WTC11 (cell line): ENCODE data around the gene PARVG. TPM values are rescaled to one million over a fixed set of nuclear protein-coding genes. Genes with fewer than 3 reads are reported as not detected.

Experiments used
- ATAC-seq: fragments of 200-7000 bp; cut with Tn5 transposase; 2 replicates; pipeline ENCODE4 v1.10.0; 2021; ENCODE audit warnings: mild to moderate bottlenecking, moderate library complexity
- CTCF ChIA-PET: fragments of 300-600 bp; sonication (Branson Sonifier 250); formaldehyde crosslinking; loops from one replicate; lab custom pipeline; 2021; ENCODE audit warnings: antibody characterized with exemption; lab: Charles Lee
- POLR2A ChIA-PET: fragments of 350-600 bp; sonication (Branson Sonifier 250); formaldehyde crosslinking; loops from one replicate; lab custom pipeline; 2021; ENCODE audit warnings: antibody characterized with exemption; lab: Charles Lee
- DNase-seq: peaks from one replicate; pipeline ENCODE4 v3.0.0; 2021; ENCODE audit warnings: low spot score
- H3K27ac Mint-ChIP-seq: 2 replicates; pipeline ENCODE4 v1.8.0; 2021; ENCODE audit warnings: mixed read lengths
- H3K27me3 Mint-ChIP-seq: 2 replicates; pipeline ENCODE4 v1.8.0; 2021; ENCODE audit warnings: low read depth, mild to moderate bottlenecking, moderate library complexity, mixed read lengths
- H3K36me3 Mint-ChIP-seq: 2 replicates; pipeline ENCODE4 v1.8.0; 2021; ENCODE audit warnings: mixed read lengths
- H3K4me1 Mint-ChIP-seq: 2 replicates; pipeline ENCODE4 v1.8.0; 2022; ENCODE audit warnings: mixed read lengths
- H3K4me3 Mint-ChIP-seq: 2 replicates; pipeline ENCODE4 v1.8.0; 2021; ENCODE audit warnings: mild to moderate bottlenecking, moderate library complexity, mixed read lengths
- H3K9me3 Mint-ChIP-seq: 2 replicates; pipeline ENCODE4 v1.8.0; 2021; ENCODE audit warnings: mixed read lengths
- ATF6 ChIP-seq: sonication (generic); formaldehyde crosslinking; IDR thresholded peaks from 2 replicates; pipeline ENCODE4 v1.8.1; 2023; ENCODE audit warnings: mild to moderate bottlenecking, missing genetic modification reagents
- CDX4 ChIP-seq: fragments of 250-450 bp; sonication (Bioruptor Pico); IDR thresholded peaks from 2 replicates; pipeline ENCODE4 v1.9.0; 2021; ENCODE audit warnings: moderate library complexity, mild to moderate bottlenecking, inconsistent platforms, borderline replicate concordance
- CREB1 ChIP-seq: sonication (generic); formaldehyde crosslinking; IDR thresholded peaks from 2 replicates; pipeline ENCODE4 v1.8.0; 2023; ENCODE audit warnings: mild to moderate bottlenecking, missing genetic modification reagents
- E2F1 ChIP-seq: sonication (generic); formaldehyde crosslinking; IDR thresholded peaks from 2 replicates; pipeline ENCODE4 v1.8.0; 2022; ENCODE audit warnings: mild to moderate bottlenecking, missing genetic modification reagents
- E2F5 ChIP-seq: sonication (generic); formaldehyde crosslinking; IDR thresholded peaks from 2 replicates; pipeline ENCODE4 v1.8.1; 2022; ENCODE audit warnings: mild to moderate bottlenecking, moderate library complexity, missing genetic modification reagents
- ELF4 ChIP-seq: sonication (generic); formaldehyde crosslinking; IDR thresholded peaks from 2 replicates; pipeline ENCODE4 v1.8.1; 2022; ENCODE audit warnings: low read depth, mild to moderate bottlenecking, moderate library complexity, missing genetic modification reagents
- IRF1 ChIP-seq: sonication (generic); formaldehyde crosslinking; IDR thresholded peaks from 2 replicates; pipeline ENCODE4 v1.8.0; 2023; ENCODE audit warnings: missing genetic modification reagents
- MLX ChIP-seq: sonication (generic); formaldehyde crosslinking; IDR thresholded peaks from 2 replicates; pipeline ENCODE4 v1.8.1; 2023; ENCODE audit warnings: mild to moderate bottlenecking, missing genetic modification reagents, moderate library complexity
- MYBL2 ChIP-seq: sonication (generic); formaldehyde crosslinking; IDR thresholded peaks from 2 replicates; pipeline ENCODE4 v1.8.1; 2023; ENCODE audit warnings: mild to moderate bottlenecking, moderate library complexity, missing genetic modification reagents
- NFATC4 ChIP-seq: fragments of 250-450 bp; sonication (Bioruptor Pico); IDR thresholded peaks from 2 replicates; pipeline ENCODE4 v1.9.0; 2021; ENCODE audit warnings: mild to moderate bottlenecking
- NR2C2 ChIP-seq: sonication (generic); formaldehyde crosslinking; IDR thresholded peaks from 2 replicates; pipeline ENCODE4 v1.8.0; 2022; ENCODE audit warnings: mild to moderate bottlenecking, missing genetic modification reagents
- RELA ChIP-seq: sonication (generic); formaldehyde crosslinking; IDR thresholded peaks from 2 replicates; pipeline ENCODE4 v1.8.1; 2022; ENCODE audit warnings: missing genetic modification reagents, mild to moderate bottlenecking, borderline replicate concordance
- RORB ChIP-seq: fragments of 250-450 bp; sonication (Bioruptor Pico); IDR thresholded peaks from 2 replicates; pipeline ENCODE4 v1.9.0; 2021; ENCODE audit warnings: mild to moderate bottlenecking
- SMAD4 ChIP-seq: sonication (generic); formaldehyde crosslinking; IDR thresholded peaks from 2 replicates; pipeline ENCODE4 v1.8.0; 2022; ENCODE audit warnings: mild to moderate bottlenecking, missing genetic modification reagents
- STAT6 ChIP-seq: sonication (generic); formaldehyde crosslinking; conservative IDR thresholded peaks from 2 replicates; pipeline ENCODE4 v1.8.1; 2023; ENCODE audit warnings: mild to moderate bottlenecking, low read depth, missing genetic modification reagents, moderate library complexity
- ZMAT4 ChIP-seq: fragments of 250-450 bp; sonication (Bioruptor Pico); IDR thresholded peaks from 2 replicates; pipeline ENCODE4 v1.9.0; 2021; ENCODE audit warnings: mild to moderate bottlenecking
- ZNF121 ChIP-seq: sonication (generic); formaldehyde crosslinking; IDR thresholded peaks from 2 replicates; pipeline ENCODE4 v1.8.0; 2023; ENCODE audit warnings: missing genetic modification reagents
- ZNF219 ChIP-seq: sonication (generic); formaldehyde crosslinking; IDR thresholded peaks from 2 replicates; pipeline ENCODE4 v1.8.0; 2023; ENCODE audit warnings: missing genetic modification reagents, mild to moderate bottlenecking, borderline replicate concordance
- ZNF281 ChIP-seq: sonication (generic); formaldehyde crosslinking; IDR thresholded peaks from 2 replicates; pipeline ENCODE4 v1.8.0; 2023; ENCODE audit warnings: mild to moderate bottlenecking, missing genetic modification reagents
- ZNF423 ChIP-seq: fragments of 250-450 bp; sonication (Bioruptor Pico); IDR thresholded peaks from 2 replicates; pipeline ENCODE4 v2.1.2; 2022; ENCODE audit warnings: mild to moderate bottlenecking, moderate library complexity
- ZNF512 ChIP-seq: sonication (generic); formaldehyde crosslinking; IDR thresholded peaks from 2 replicates; pipeline ENCODE4 v1.8.1; 2022; ENCODE audit warnings: missing genetic modification reagents, borderline replicate concordance
- ZNF671 ChIP-seq: fragments of 250-450 bp; sonication (Bioruptor Pico); IDR thresholded peaks from 2 replicates; pipeline ENCODE4 v1.8.0; 2021; ENCODE audit warnings: mild to moderate bottlenecking
- total RNA-seq: library from RNA; stranded (reverse); gene quantifications from 3 replicates; pipeline ENCODE4 v1.2.3, GENCODE V29; 2021

PARVG gene
- total RNA-seq, 1 experiment from 2014 or later = 0.94 TPM

GRCh38 chr22:44206330-44206645 is 25.6 kb downstream of the PARVG start:
- ATAC-seq = no peak
- POLR2A ChIA-PET = no interaction called here
- Mint-ChIP-seq H3K4me1 (no peaks in the 10 kb centered on the region), H3K27me3 (peaks cover 2% of the 10 kb centered on the region; the same call in 1 of the 2 replicates), H3K9me3 (peaks cover 16% of the 10 kb centered on the region), H3K36me3 (0 out of 2 replicates have a peak, but pooled peaks cover 3% of the 10 kb centered on the region), H3K27ac (no peak overlapping the region), H3K4me3 (no peak overlapping the region)
- TF ChIP-seq IRF1 (CRISPR knock-in tag) = no peak
- no peak for TF ChIP-seq CREB1 (CRISPR knock-in tag)
- TF ChIP-seq CDX4 (CRISPR knock-in tag) = no peak
- no peak for TF ChIP-seq RORB (CRISPR knock-in tag)
- TF ChIP-seq MLX (CRISPR knock-in tag) = no peak
- no peak for TF ChIP-seq ZNF121 (CRISPR knock-in tag)
- TF ChIP-seq ZNF423 = no peak
- no peak for TF ChIP-seq ZNF219 (CRISPR knock-in tag)
- no peak for TF ChIP-seq SMAD4
- no peak for TF ChIP-seq RELA (CRISPR knock-in tag)
- TF ChIP-seq ZNF671 (CRISPR knock-in tag) = no peak
- TF ChIP-seq ELF4 (CRISPR knock-in tag) = no peak
- TF ChIP-seq ZNF281 (CRISPR knock-in tag) = no peak
- no peak for TF ChIP-seq ATF6
- CTCF ChIA-PET = no interaction called here
- no peak for DNase-seq

- H3K36me3 Mint-ChIP-seq = 0 out of 2 replicates have a peak, but pooled peaks cover 3% of the 10 kb centered on the region
- H3K27ac Mint-ChIP-seq = no peak overlapping the region
- POLR2A ChIA-PET = no interaction called here
- no peak overlapping the region for H3K4me3 Mint-ChIP-seq
- peak; percentile 3 for DNase-seq
- CTCF ChIA-PET = no interaction called here
- peaks cover 16% of the 10 kb centered on the region for H3K9me3 Mint-ChIP-seq
- H3K4me1 Mint-ChIP-seq = no peaks in the 10 kb centered on the region
- ATAC-seq = no peak
- peaks cover 2% of the 10 kb centered on the region; the same call in 1 of the 2 replicates for H3K27me3 Mint-ChIP-seq
- TF ChIP-seq RELA (CRISPR knock-in tag) (no peak), NR2C2 (no peak), MYBL2 (CRISPR knock-in tag) (no peak), CREB1 (CRISPR knock-in tag) (no peak), ZNF512 (CRISPR knock-in tag) (no peak), SMAD4 (no peak), E2F5 (no peak), ZMAT4 (CRISPR knock-in tag) (no peak), E2F1 (no peak), STAT6 (CRISPR knock-in tag) (no peak), NFATC4 (no peak)
Measured at GRCh38 chr22:44206696-44207095, 26.0 kb downstream of the PARVG start.
